ENCODE measurements around the gene FAM83B. TPM values are rescaled to one million over a fixed set of nuclear protein-coding genes. Genes with fewer than 3 reads are reported as not detected.

FAM83B gene
- total RNA-seq, 1 experiment from 2014 or later, result 0.07 TPM

DNA sequence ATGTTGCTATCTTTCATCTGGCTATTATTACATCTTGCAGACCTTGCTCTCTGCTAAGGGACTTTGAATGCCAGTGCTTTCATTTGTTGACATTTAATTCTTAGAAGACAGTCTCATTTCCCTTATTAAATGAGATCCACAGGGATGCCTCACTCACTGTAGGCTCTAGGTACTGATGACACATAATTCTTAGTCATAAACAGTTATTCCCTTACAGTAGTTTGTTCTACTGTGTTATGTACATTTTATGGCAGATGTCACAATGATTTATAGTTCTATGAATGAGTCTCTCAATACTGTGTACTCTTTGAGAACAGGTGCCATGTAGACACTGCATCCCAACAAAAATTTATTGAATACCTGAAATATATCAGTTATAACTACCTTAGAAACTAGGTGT lies 70.3 kb downstream of the FAM83B start:
- H3K36me3 ChIP-seq (ENCODE audit: low read depth, low read length), result no peaks in the 10 kb centered on the region
- peak overlapping the region; percentile 50 for H3K27ac ChIP-seq (ENCODE audit: low read length)
- ATAC-seq (peak; percentile 100), DNase-seq (peak; percentile 98)
- H3F3A ChIP-seq (ENCODE audit: low read length, unreplicated experiment), result peaks cover 5% of the 10 kb centered on the region
- CTCF ChIA-PET, result interaction anchor here (0.7 kb wide), 1 partner anchor 402 kb away, joined by 4 read pairs; no protein-coding TSS in a partner anchor
- intact Hi-C loops (cut with micrococcal nuclease), result loop anchor here (2.0 to 5.0 kb wide), 3 partner anchors 40 to 150 kb away; no protein-coding TSS in a partner anchor
- H3K27me3 ChIP-seq (ENCODE audit: low read length), result no peaks in the 10 kb centered on the region
- H3K79me2 ChIP-seq (ENCODE audit: low read length), result no peaks in the 10 kb centered on the region
- TF ChIP-seq, protein P1, sequence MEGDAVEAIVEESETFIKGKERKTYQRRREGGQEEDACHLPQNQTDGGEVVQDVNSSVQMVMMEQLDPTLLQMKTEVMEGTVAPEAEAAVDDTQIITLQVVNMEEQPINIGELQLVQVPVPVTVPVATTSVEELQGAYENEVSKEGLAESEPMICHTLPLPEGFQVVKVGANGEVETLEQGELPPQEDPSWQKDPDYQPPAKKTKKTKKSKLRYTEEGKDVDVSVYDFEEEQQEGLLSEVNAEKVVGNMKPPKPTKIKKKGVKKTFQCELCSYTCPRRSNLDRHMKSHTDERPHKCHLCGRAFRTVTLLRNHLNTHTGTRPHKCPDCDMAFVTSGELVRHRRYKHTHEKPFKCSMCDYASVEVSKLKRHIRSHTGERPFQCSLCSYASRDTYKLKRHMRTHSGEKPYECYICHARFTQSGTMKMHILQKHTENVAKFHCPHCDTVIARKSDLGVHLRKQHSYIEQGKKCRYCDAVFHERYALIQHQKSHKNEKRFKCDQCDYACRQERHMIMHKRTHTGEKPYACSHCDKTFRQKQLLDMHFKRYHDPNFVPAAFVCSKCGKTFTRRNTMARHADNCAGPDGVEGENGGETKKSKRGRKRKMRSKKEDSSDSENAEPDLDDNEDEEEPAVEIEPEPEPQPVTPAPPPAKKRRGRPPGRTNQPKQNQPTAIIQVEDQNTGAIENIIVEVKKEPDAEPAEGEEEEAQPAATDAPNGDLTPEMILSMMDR (conservative IDR thresholded peaks at IDR 0.05; ENCODE audit: low read depth, low read length), result no peak
- TF ChIP-seq EZH2phosphoT487 (IDR thresholded peaks at IDR 0.05; ENCODE audit: borderline replicate concordance, low read length), result no peak
- H3K4me3 ChIP-seq (ENCODE audit: low read length), result peak overlapping the region; percentile 22; the same call in 1 of the 2 replicates
- peak overlapping the region; percentile 66 for H3K4me2 ChIP-seq (ENCODE audit: low read length)
- no peak overlapping the region for H3K9ac ChIP-seq (ENCODE audit: low read length)
- no peak overlapping the region for H2AFZ ChIP-seq (ENCODE audit: low read length)
- BruUV-seq (replicated peaks), result no TSS peak
- H3K9me3 ChIP-seq (ENCODE audit: low read length), result no peaks in the 10 kb centered on the region
- no peaks in the 10 kb centered on the region for H3K9me2 ChIP-seq (replicated peaks; ENCODE audit: low read length)
- H3K4me1 ChIP-seq (ENCODE audit: insufficient read depth, low read length), result peaks cover 16% of the 10 kb centered on the region
- POLR2A ChIA-PET (ENCODE audit: unreplicated experiment), result no interaction called here
- no peaks in the 10 kb centered on the region for H4K20me1 ChIP-seq (ENCODE audit: low read length)

DNA sequence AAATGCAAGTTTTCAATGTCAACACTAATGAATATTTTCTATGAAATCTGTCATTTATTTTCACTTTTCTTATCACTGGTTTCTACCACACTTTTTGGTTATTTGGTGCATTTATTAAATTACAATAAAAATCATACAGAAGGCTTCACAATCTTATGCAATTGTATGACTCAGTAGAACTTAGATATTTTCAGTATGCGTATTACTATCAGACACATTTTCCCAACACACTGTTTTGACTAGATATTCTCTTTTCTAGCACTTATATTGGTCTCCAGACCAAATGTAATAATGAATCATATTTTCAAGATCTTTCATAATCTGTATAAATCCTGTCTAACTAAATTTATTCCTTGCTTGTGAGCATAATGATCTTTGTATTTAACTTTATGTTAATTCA lies 74.1 kb downstream of the FAM83B start:
- BruUV-seq (replicated peaks), result no TSS peak
- H3K27ac ChIP-seq (ENCODE audit: low read length), result no peak overlapping the region
- intact Hi-C loops (cut with micrococcal nuclease), result no loop called here
- H3K9me2 ChIP-seq (replicated peaks; ENCODE audit: low read length), result no peaks in the 10 kb centered on the region
- ChIA-PET CTCF (no interaction called here), POLR2A (ENCODE audit: unreplicated experiment) (no interaction called here)
- no peak for TF ChIP-seq EZH2 (IDR thresholded peaks at IDR 0.05; ENCODE audit: low read length, unreplicated experiment)
- TF ChIP-seq EZH2phosphoT487 (IDR thresholded peaks at IDR 0.05; ENCODE audit: borderline replicate concordance, low read length), result no peak
- TF ChIP-seq, protein P1 (conservative IDR thresholded peaks at IDR 0.05; ENCODE audit: low read depth, low read length), result no peak
- peaks cover 5% of the 10 kb centered on the region for H3F3A ChIP-seq (ENCODE audit: low read length, unreplicated experiment)
- H3K4me2 ChIP-seq (ENCODE audit: low read length), result no peak overlapping the region
- H3K4me3 ChIP-seq (ENCODE audit: low read length), result no peak overlapping the region
- peaks cover 16% of the 10 kb centered on the region for H3K4me1 ChIP-seq (ENCODE audit: insufficient read depth, low read length)
- H3K79me2 ChIP-seq (ENCODE audit: low read length), result no peaks in the 10 kb centered on the region
- no peak overlapping the region for H3K9ac ChIP-seq (ENCODE audit: low read length)
- H4K20me1 ChIP-seq (ENCODE audit: low read length), result no peaks in the 10 kb centered on the region
- H3K36me3 ChIP-seq (ENCODE audit: low read depth, low read length), result no peaks in the 10 kb centered on the region
- DNase-seq, result no peak
- no peak overlapping the region for H2AFZ ChIP-seq (ENCODE audit: low read length)
- no peaks in the 10 kb centered on the region for H3K27me3 ChIP-seq (ENCODE audit: low read length)
- no peak for ATAC-seq
- no peaks in the 10 kb centered on the region for H3K9me3 ChIP-seq (ENCODE audit: low read length)

DNA sequence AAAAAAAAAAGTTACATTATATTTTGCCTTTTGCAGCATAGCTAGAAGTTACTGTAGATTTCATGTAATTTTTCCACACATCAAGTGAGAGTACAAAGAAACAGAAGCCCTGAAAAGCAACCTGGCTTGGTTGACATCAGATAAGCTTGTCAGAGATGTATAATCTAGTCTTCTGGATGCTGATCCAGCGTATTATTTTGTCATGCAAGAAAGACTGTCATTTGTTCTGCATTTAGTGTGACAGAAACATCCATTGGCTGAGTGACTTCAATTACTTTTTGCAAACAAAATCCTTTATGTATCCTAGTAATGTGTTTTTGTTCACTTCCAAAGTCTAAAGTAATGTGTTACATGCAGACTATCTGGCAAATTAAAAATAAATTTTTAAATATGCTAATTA lies 75.3 kb downstream of the FAM83B start:
- TF ChIP-seq, protein P1 (conservative IDR thresholded peaks at IDR 0.05; ENCODE audit: low read depth, low read length), result no peak
- TF ChIP-seq EZH2 (IDR thresholded peaks at IDR 0.05; ENCODE audit: low read length, unreplicated experiment) (no peak), EZH2phosphoT487 (IDR thresholded peaks at IDR 0.05; ENCODE audit: borderline replicate concordance, low read length) (no peak)
- intact Hi-C loops (cut with micrococcal nuclease), result no loop called here
- no peaks in the 10 kb centered on the region for H3K36me3 ChIP-seq (ENCODE audit: low read depth, low read length)
- BruUV-seq (replicated peaks), result no TSS peak
- H3K9me3 ChIP-seq (ENCODE audit: low read length), result no peaks in the 10 kb centered on the region
- CTCF ChIA-PET, result no interaction called here
- no peak overlapping the region for H2AFZ ChIP-seq (ENCODE audit: low read length)
- H3K27ac ChIP-seq (ENCODE audit: low read length), result no peak overlapping the region
- no peak for ATAC-seq
- no peak overlapping the region for H3K4me3 ChIP-seq (ENCODE audit: low read length)
- no peaks in the 10 kb centered on the region for H3K79me2 ChIP-seq (ENCODE audit: low read length)
- no peak overlapping the region for H3K9ac ChIP-seq (ENCODE audit: low read length)
- peaks cover 13% of the 10 kb centered on the region for H3K4me1 ChIP-seq (ENCODE audit: insufficient read depth, low read length)
- no peak for DNase-seq
- no peak overlapping the region for H3K4me2 ChIP-seq (ENCODE audit: low read length)
- POLR2A ChIA-PET (ENCODE audit: unreplicated experiment), result no interaction called here
- H3F3A ChIP-seq (ENCODE audit: low read length, unreplicated experiment), result no peaks in the 10 kb centered on the region
- no peaks in the 10 kb centered on the region for H4K20me1 ChIP-seq (ENCODE audit: low read length)
- no peaks in the 10 kb centered on the region for H3K9me2 ChIP-seq (replicated peaks; ENCODE audit: low read length)
- H3K27me3 ChIP-seq (ENCODE audit: low read length), result no peaks in the 10 kb centered on the region
